Neural cell (in vitro differentiated cells): ENCODE measurements around the gene MAGI1. TPM values are rescaled to one million over a fixed set of nuclear protein-coding genes. Genes with fewer than 3 reads are reported as not detected.

Experiments used
- H2AFZ ChIP-seq: fragments of 200-600, 300-800 bp; sonication (generic), shearing (Covaris generic); 2 replicates; pipeline ENCODE4 v1.6.0; 2014; ENCODE audit warnings: low read depth, mild to moderate bottlenecking, antibody characterized with exemption, low read length, moderate library complexity
- H3F3A ChIP-seq: fragments of 200-600 bp; shearing (Covaris generic); 2 replicates; pipeline ENCODE4 v1.6.1; 2016; ENCODE audit warnings: mild to moderate bottlenecking, moderate library complexity, mixed read lengths, antibody characterized with exemption, low read length; ENCODE audit not compliant: insufficient read depth, poor library complexity, severe bottlenecking
- H3K27ac ChIP-seq: fragments of 200-600, 300-800 bp; sonication (generic), shearing (Covaris generic); 2 replicates; pipeline ENCODE4 v1.5.1; 2014; ENCODE audit warnings: mild to moderate bottlenecking, low read length, moderate library complexity
- H3K27me3 ChIP-seq: fragments of 300-800, 200-600 bp; sonication (generic), shearing (Covaris generic); 2 replicates; pipeline ENCODE4 v1.6.0; 2014; ENCODE audit warnings: mild to moderate bottlenecking, low read depth, low read length, moderate library complexity; ENCODE audit not compliant: insufficient read depth
- H3K36me3 ChIP-seq: fragments of 300-800, 200-600 bp; sonication (generic), shearing (Covaris generic); 2 replicates; pipeline ENCODE4 v1.5.1; 2014; ENCODE audit warnings: mild to moderate bottlenecking, antibody characterized with exemption, low read length, moderate library complexity; ENCODE audit not compliant: insufficient read depth
- H3K4me2 ChIP-seq: fragments of 300-800, 200-600 bp; sonication (generic), shearing (Covaris generic); 2 replicates; pipeline ENCODE4 v1.6.0; 2014; ENCODE audit warnings: mild to moderate bottlenecking, low read length
- H3K4me3 ChIP-seq: fragments of 300-800, 200-600 bp; sonication (generic), shearing (Covaris generic); 2 replicates; pipeline ENCODE4 v1.5.1; 2014; ENCODE audit warnings: mild to moderate bottlenecking, low read length, moderate library complexity
- H3K79me2 ChIP-seq: fragments of 200-600 bp; shearing (Covaris generic); replicated peaks from 2 replicates; pipeline ENCODE4 v1.6.0; 2014; ENCODE audit warnings: mild to moderate bottlenecking, low read length, moderate library complexity; ENCODE audit not compliant: insufficient read depth
- H3K9ac ChIP-seq: fragments of 300-800, 200-600 bp; sonication (generic), shearing (Covaris generic); 2 replicates; pipeline ENCODE4 v1.6.1; 2016; ENCODE audit warnings: mild to moderate bottlenecking, low read length, mixed read lengths
- H3K9me2 ChIP-seq: fragments of 200-600 bp; shearing (Covaris generic); 2 replicates; pipeline ENCODE4 v1.6.1; 2016; ENCODE audit warnings: mild to moderate bottlenecking, low read length, mixed read lengths; ENCODE audit not compliant: insufficient read depth
- H3K9me3 ChIP-seq: fragments of 200-600, 300-800 bp; sonication (generic), shearing (Covaris generic); 2 replicates; pipeline ENCODE4 v1.6.1; 2016; ENCODE audit warnings: mild to moderate bottlenecking, mixed run types, low read length, moderate library complexity, mixed read lengths
- H4K20me1 ChIP-seq: fragments of 200-600 bp; shearing (Covaris generic); 2 replicates; pipeline ENCODE4 v1.6.1; 2016; ENCODE audit warnings: mild to moderate bottlenecking, mixed run types; ENCODE audit not compliant: insufficient read depth
- EP300 ChIP-seq: fragments of 450-650 bp; conservative IDR thresholded peaks from 2 replicates; pipeline ENCODE4 v1.6.1; 2014; ENCODE audit warnings: antibody characterized with exemption, mild to moderate bottlenecking, moderate library complexity; ENCODE audit not compliant: poor library complexity, severe bottlenecking
- EZH2 ChIP-seq: fragments of 200-600, 300-800 bp; shearing (Covaris generic), sonication (generic); IDR thresholded peaks from 2 replicates; pipeline ENCODE4 v1.6.1; 2014; ENCODE audit warnings: antibody characterized with exemption, low read length, borderline replicate concordance, mild to moderate bottlenecking; ENCODE audit not compliant: insufficient read depth, poor library complexity, severe bottlenecking
- MXI1 ChIP-seq: fragments of 450-650 bp; conservative IDR thresholded peaks from 2 replicates; pipeline ENCODE4 v1.6.1; 2014; ENCODE audit warnings: antibody characterized with exemption, mild to moderate bottlenecking; ENCODE audit not compliant: poor library complexity, severe bottlenecking
- POLR2AphosphoS5 ChIP-seq: IDR thresholded peaks from 2 replicates; pipeline ENCODE4 v1.6.1; 2012
- RAD21 ChIP-seq: fragments of 450-650 bp; conservative IDR thresholded peaks from 2 replicates; pipeline ENCODE4 v1.6.1; 2014; ENCODE audit warnings: antibody characterized with exemption, mild to moderate bottlenecking, moderate library complexity
- SMC3 ChIP-seq: fragments of 450-650 bp; conservative IDR thresholded peaks from 2 replicates; pipeline ENCODE4 v1.6.1; 2014; ENCODE audit warnings: antibody characterized with exemption, mild to moderate bottlenecking, moderate library complexity; ENCODE audit not compliant: poor library complexity
- TAF1 ChIP-seq: IDR thresholded peaks from 2 replicates; pipeline ENCODE4 v1.6.1; 2012; ENCODE audit warnings: low read depth
- polyA plus RNA-seq: library from polyadenylated mRNA; depleted of rRNA; stranded (reverse); fragments of >200 nt; gene quantifications from 2 replicates; pipeline ENCODE4 v1.2.3, GENCODE V29; 2014
- TF ChIP-seq, protein P1 (sequence below): IDR thresholded peaks from 2 replicates; pipeline ENCODE4 v1.6.1; 2012; ENCODE audit warnings: borderline replicate concordance
- TF ChIP-seq, protein P2 (sequence below): fragments of 450-650 bp; IDR thresholded peaks from 2 replicates; pipeline ENCODE4 v1.5.1; 2014; ENCODE audit warnings: antibody characterized with exemption, mild to moderate bottlenecking, moderate library complexity; ENCODE audit not compliant: poor library complexity, severe bottlenecking

The MAGI1 gene
- polyA plus RNA-seq, 1 donor from 2014 or later = 44.7 TPM

DNA sequence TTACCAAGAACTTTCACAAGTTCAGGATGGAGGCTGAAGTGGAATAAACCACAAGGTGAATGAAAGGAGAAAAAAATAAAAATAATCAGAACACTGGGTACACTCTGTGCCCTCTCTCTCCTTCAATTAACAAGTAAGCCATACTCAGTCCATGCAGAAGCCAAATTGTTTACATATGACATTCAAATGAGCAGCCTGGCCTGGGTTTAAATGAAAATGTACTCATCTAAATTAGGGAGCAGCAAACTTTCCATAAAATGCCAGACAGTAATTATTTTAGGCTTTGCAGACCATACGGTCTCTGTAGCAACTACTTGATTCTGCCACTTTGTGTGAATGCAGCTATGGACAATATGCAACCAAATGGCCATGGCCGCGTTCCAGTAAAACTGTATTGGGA, 376.6 kb downstream of the MAGI1 start:
- Histone ChIP-seq H3F3A (no peaks in the 10 kb centered on the region), H3K4me2 (no peak overlapping the region), H3K9me3 (no peaks in the 10 kb centered on the region), H3K9me2 (no peaks in the 10 kb centered on the region), H3K27ac (no peak overlapping the region), H2AFZ (no peak overlapping the region), H3K4me3 (no peak overlapping the region), H4K20me1 (no peaks in the 10 kb centered on the region), H3K79me2 (no peaks in the 10 kb centered on the region), H3K27me3 (no peaks in the 10 kb centered on the region), H3K9ac (no peak overlapping the region), H3K36me3 (no peaks in the 10 kb centered on the region)
- TF ChIP-seq TAF1 = no peak
- TF ChIP-seq POLR2AphosphoS5 = no peak
- no peak for TF ChIP-seq MXI1
- TF ChIP-seq SMC3 = no peak
- no peak for TF ChIP-seq EZH2
- TF ChIP-seq EP300 = no peak
- TF ChIP-seq, protein P1, sequence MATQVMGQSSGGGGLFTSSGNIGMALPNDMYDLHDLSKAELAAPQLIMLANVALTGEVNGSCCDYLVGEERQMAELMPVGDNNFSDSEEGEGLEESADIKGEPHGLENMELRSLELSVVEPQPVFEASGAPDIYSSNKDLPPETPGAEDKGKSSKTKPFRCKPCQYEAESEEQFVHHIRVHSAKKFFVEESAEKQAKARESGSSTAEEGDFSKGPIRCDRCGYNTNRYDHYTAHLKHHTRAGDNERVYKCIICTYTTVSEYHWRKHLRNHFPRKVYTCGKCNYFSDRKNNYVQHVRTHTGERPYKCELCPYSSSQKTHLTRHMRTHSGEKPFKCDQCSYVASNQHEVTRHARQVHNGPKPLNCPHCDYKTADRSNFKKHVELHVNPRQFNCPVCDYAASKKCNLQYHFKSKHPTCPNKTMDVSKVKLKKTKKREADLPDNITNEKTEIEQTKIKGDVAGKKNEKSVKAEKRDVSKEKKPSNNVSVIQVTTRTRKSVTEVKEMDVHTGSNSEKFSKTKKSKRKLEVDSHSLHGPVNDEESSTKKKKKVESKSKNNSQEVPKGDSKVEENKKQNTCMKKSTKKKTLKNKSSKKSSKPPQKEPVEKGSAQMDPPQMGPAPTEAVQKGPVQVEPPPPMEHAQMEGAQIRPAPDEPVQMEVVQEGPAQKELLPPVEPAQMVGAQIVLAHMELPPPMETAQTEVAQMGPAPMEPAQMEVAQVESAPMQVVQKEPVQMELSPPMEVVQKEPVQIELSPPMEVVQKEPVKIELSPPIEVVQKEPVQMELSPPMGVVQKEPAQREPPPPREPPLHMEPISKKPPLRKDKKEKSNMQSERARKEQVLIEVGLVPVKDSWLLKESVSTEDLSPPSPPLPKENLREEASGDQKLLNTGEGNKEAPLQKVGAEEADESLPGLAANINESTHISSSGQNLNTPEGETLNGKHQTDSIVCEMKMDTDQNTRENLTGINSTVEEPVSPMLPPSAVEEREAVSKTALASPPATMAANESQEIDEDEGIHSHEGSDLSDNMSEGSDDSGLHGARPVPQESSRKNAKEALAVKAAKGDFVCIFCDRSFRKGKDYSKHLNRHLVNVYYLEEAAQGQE = no peak

DNA sequence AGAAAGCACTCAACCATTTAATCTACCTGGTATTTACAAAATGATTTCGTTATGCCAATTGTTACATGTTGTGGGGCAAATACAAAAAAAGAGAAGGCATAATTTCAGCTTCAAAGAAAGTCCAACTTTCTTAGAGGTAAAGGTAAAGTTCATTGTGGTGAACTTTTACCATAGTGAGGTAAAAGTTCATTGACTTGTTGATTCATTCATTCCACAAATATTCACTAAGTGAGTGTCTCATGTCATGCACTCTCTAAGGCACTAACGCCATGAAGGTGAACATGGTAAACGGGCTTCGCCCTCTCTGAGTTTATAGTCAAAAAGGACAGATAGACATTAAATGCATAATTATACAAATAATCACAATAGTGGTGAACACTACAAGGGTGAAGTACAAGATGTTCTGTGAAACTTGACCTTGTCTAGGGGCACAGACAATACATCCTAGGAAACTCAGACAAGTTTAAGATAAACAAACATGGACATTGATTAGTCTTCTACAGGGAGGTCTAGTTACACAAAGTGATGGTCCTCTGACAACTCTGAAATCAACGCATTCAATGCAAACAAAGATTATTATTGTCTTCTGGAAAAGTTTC, 378.6 kb downstream of the MAGI1 start:
- Histone ChIP-seq H3K79me2 (no peaks in the 10 kb centered on the region), H3K9me3 (no peaks in the 10 kb centered on the region), H2AFZ (no peak overlapping the region), H3K36me3 (no peaks in the 10 kb centered on the region), H3K27me3 (no peaks in the 10 kb centered on the region), H3K27ac (no peak overlapping the region), H3K9me2 (no peaks in the 10 kb centered on the region), H3K4me3 (no peak overlapping the region), H4K20me1 (no peaks in the 10 kb centered on the region), H3K9ac (no peak overlapping the region), H3K4me2 (no peak overlapping the region), H3F3A (no peaks in the 10 kb centered on the region)
- no peak for TF ChIP-seq MXI1
- TF ChIP-seq SMC3 = no peak
- TF ChIP-seq EZH2 = no peak
- TF ChIP-seq, protein P1 = no peak
- no peak for TF ChIP-seq POLR2AphosphoS5
- TF ChIP-seq TAF1 = no peak
- no peak for TF ChIP-seq EP300
- TF ChIP-seq, protein P2, sequence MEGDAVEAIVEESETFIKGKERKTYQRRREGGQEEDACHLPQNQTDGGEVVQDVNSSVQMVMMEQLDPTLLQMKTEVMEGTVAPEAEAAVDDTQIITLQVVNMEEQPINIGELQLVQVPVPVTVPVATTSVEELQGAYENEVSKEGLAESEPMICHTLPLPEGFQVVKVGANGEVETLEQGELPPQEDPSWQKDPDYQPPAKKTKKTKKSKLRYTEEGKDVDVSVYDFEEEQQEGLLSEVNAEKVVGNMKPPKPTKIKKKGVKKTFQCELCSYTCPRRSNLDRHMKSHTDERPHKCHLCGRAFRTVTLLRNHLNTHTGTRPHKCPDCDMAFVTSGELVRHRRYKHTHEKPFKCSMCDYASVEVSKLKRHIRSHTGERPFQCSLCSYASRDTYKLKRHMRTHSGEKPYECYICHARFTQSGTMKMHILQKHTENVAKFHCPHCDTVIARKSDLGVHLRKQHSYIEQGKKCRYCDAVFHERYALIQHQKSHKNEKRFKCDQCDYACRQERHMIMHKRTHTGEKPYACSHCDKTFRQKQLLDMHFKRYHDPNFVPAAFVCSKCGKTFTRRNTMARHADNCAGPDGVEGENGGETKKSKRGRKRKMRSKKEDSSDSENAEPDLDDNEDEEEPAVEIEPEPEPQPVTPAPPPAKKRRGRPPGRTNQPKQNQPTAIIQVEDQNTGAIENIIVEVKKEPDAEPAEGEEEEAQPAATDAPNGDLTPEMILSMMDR = no peak
- no peak for TF ChIP-seq RAD21
